IMR-90 (cell line): ENCODE data around the gene ELL2. TPM values are rescaled to one million over a fixed set of nuclear protein-coding genes. Genes with fewer than 3 reads are reported as not detected.

ENCODE experiments used
- ATAC-seq: fragments of 200-7000 bp; cut with Tn5 transposase; 2 replicates; pipeline ENCODE4 v1.9.1; 2020; ENCODE audit warnings: low read depth, mild to moderate bottlenecking, moderate library complexity
- BruUV-seq: library from RNA; stranded (reverse); fragments of 400-500 nt; replicated peaks from 2 replicates; lab custom pipeline; 2021; lab: Mats Ljungman, UMichigan
- CTCF ChIA-PET: fragments of 300-600 bp; formaldehyde crosslinking; extraction: SDS; loops from one replicate; lab custom pipeline; 2021; ENCODE audit warnings: antibody characterized with exemption; lab: Yijun Ruan, JAX
- POLR2A ChIA-PET: fragments of 300-600 bp; sonication (Branson Sonifier 250); formaldehyde crosslinking; loops from one replicate; lab custom pipeline; 2022; ENCODE audit warnings: antibody characterized with exemption; ENCODE audit not compliant: unreplicated experiment; lab: Charles Lee
- DNase-seq: peaks from one replicate; pipeline ENCODE4 v3.0.0; 2013
- H2AFZ ChIP-seq: replicated peaks from 2 replicates; pipeline ENCODE3; 2013; ENCODE audit warnings: low read length, mild to moderate bottlenecking; ENCODE audit not compliant: poor library complexity
- H2AK5ac ChIP-seq: 2 replicates; pipeline ENCODE4 v1.6.1; 2013; ENCODE audit warnings: low read depth, low read length, inconsistent platforms
- H2AK9ac ChIP-seq: replicated peaks from 2 replicates; pipeline ENCODE3; 2013; ENCODE audit warnings: mild to moderate bottlenecking, low read depth, low read length, moderate library complexity; ENCODE audit not compliant: poor library complexity
- H2BK120ac ChIP-seq: 2 replicates; pipeline ENCODE4 v1.6.1; 2013; ENCODE audit warnings: low read depth, low read length, inconsistent platforms
- H2BK15ac ChIP-seq: 3 replicates; pipeline ENCODE4 v1.6.1; 2013; ENCODE audit warnings: low read depth, low read length, inconsistent platforms
- H2BK20ac ChIP-seq: 2 replicates; pipeline ENCODE4 v1.6.1; 2013; ENCODE audit warnings: low read depth, mild to moderate bottlenecking, inconsistent platforms, low read length, moderate library complexity
- H2BK5ac ChIP-seq: 2 replicates; pipeline ENCODE4 v1.6.1; 2013; ENCODE audit warnings: mild to moderate bottlenecking, low read depth, low read length, inconsistent platforms; ENCODE audit not compliant: poor library complexity, severe bottlenecking
- H3K14ac ChIP-seq: replicated peaks from 2 replicates; pipeline ENCODE4 v1.6.1; 2013; ENCODE audit warnings: low read depth, low read length, inconsistent platforms
- H3K18ac ChIP-seq: 2 replicates; pipeline ENCODE4 v1.6.1; 2013; ENCODE audit warnings: low read depth, low read length, control low read depth
- H3K23ac ChIP-seq: 2 replicates; pipeline ENCODE4 v1.6.1; 2013; ENCODE audit warnings: low read depth, low read length, inconsistent platforms
- H3K27ac ChIP-seq: 2 replicates; pipeline ENCODE4 v1.5.1; 2013; ENCODE audit warnings: mild to moderate bottlenecking, control low read depth, low read length; ENCODE audit not compliant: insufficient read depth
- H3K27me3 ChIP-seq: 2 replicates; pipeline ENCODE4 v1.6.1; 2013; ENCODE audit warnings: low read length; ENCODE audit not compliant: control insufficient read depth, insufficient read depth
- H3K36me3 ChIP-seq: 2 replicates; pipeline ENCODE4 v1.6.1; 2013; ENCODE audit warnings: low read length, mixed read lengths; ENCODE audit not compliant: control insufficient read depth, insufficient read depth
- H3K4ac ChIP-seq: 2 replicates; pipeline ENCODE4 v1.6.1; 2013; ENCODE audit warnings: low read depth, low read length, inconsistent platforms
- H3K4me1 ChIP-seq: 2 replicates; pipeline ENCODE4 v1.6.1; 2013; ENCODE audit warnings: low read length, mixed read lengths; ENCODE audit not compliant: control insufficient read depth, insufficient read depth
- H3K4me2 ChIP-seq: 2 replicates; pipeline ENCODE4 v1.6.1; 2013; ENCODE audit warnings: low read depth, mild to moderate bottlenecking, control low read depth, low read length, moderate library complexity
- H3K4me3 ChIP-seq: 2 replicates; pipeline ENCODE4 v1.5.1; 2013; ENCODE audit warnings: low read depth, mild to moderate bottlenecking, control low read depth, low read length, moderate library complexity; ENCODE audit not compliant: insufficient read depth
- H3K56ac ChIP-seq: 2 replicates; pipeline ENCODE4 v1.6.1; 2013; ENCODE audit warnings: low read length, inconsistent platforms; ENCODE audit not compliant: insufficient read depth; ENCODE audit errors: extremely low read depth
- H3K79me1 ChIP-seq, 2 experiments: 2 replicates each; pipeline ENCODE4 v1.6.1; 2013; ENCODE audit warnings: low read length in 2 of 2, inconsistent platforms in 1 of 2, low read depth in 1 of 2
- H3K9ac ChIP-seq: 2 replicates; pipeline ENCODE4 v1.6.1; 2013; ENCODE audit warnings: low read depth, low read length, control low read depth
- H3K9me1 ChIP-seq: 2 replicates; pipeline ENCODE4 v1.6.1; 2013; ENCODE audit warnings: low read length, inconsistent platforms; ENCODE audit not compliant: insufficient read depth
- H3K9me3 ChIP-seq: 2 replicates; pipeline ENCODE4 v1.6.1; 2013; ENCODE audit warnings: low read length; ENCODE audit not compliant: control insufficient read depth, insufficient read depth
- H4K20me1 ChIP-seq: 2 replicates; pipeline ENCODE4 v1.6.1; 2013; ENCODE audit warnings: low read length, inconsistent platforms; ENCODE audit not compliant: insufficient read depth
- H4K5ac ChIP-seq: 2 replicates; pipeline ENCODE4 v1.6.1; 2013; ENCODE audit warnings: mild to moderate bottlenecking, low read depth, low read length, control low read depth
- H4K8ac ChIP-seq, 2 experiments: 2 replicates each; pipeline ENCODE4 v1.6.1; 2013; ENCODE audit warnings: low read depth in 2 of 2, low read length in 2 of 2, control low read depth in 1 of 2, inconsistent platforms in 1 of 2
- H4K91ac ChIP-seq: 2 replicates; pipeline ENCODE4 v1.6.1; 2013; ENCODE audit warnings: low read depth, low read length, inconsistent platforms; ENCODE audit not compliant: insufficient read depth
- CHD1 ChIP-seq: IDR thresholded peaks from 2 replicates; pipeline ENCODE4 v1.6.1; 2012; ENCODE audit warnings: low read depth, low read length, improper control_type of control experiment
- CTCF ChIP-seq: conservative IDR thresholded peaks from 2 replicates; pipeline ENCODE4 v1.5.1; 2012; ENCODE audit warnings: mild to moderate bottlenecking, low read depth, low read length, improper control_type of control experiment
- ELK1 ChIP-seq: fragments of 150-350 bp; IDR thresholded peaks from 2 replicates; pipeline ENCODE4 v1.6.1; 2016; ENCODE audit warnings: low read depth, mild to moderate bottlenecking, low read length, moderate library complexity, borderline replicate concordance
- WGBS, 2 experiments: methylation state at CpG; one replicate each; pipeline versions ENCODE4 v1.1.5 to v1.1.7; 2013; ENCODE audit warnings: missing lambda C conversion rate in 2 of 2; ENCODE audit not compliant: insufficient read length in 1 of 2; ENCODE audit errors: extremely low coverage in 2 of 2; 5-methylcytosine and 5-hydroxymethylcytosine counted together
- dilution Hi-C: fragments of 300-500 bp; cut with HindIII; formaldehyde crosslinking; loops from one replicate; pipeline ENCODE4 v1.14.3; 2018; ENCODE audit warnings: low sequenced_read_pairs; ENCODE audit not compliant: unreplicated experiment
- in situ Hi-C: fragments of 300-500 bp; cut with MboI; formaldehyde crosslinking; loops from 3 replicates; pipeline ENCODE4 v1.14.3; 2019; ENCODE audit warnings: low sequenced_read_pairs, inconsistent platforms, mixed read lengths
- intact Hi-C: fragments of 100-400 bp; cut with micrococcal nuclease; formaldehyde crosslinking; loops from 2 replicates; pipeline ENCODE4 v1.10.0; 2022
- polyA plus RNA-seq, 3 experiments: library from polyadenylated mRNA; depleted of rRNA; stranded (reverse); fragments of >200 nt; gene quantifications; 2 replicates each; pipeline ENCODE4 v1.2.3, GENCODE V29; 2012; ENCODE audit warnings: low replicate concordance in 1 of 3
- total RNA-seq: library from RNA; depleted of rRNA; stranded (reverse); fragments of >200 nt; gene quantifications from 2 replicates; pipeline ENCODE4 v1.2.3, GENCODE V29; 2012

Gene ELL2
- total and polyA plus RNA-seq, 2 of the 4 experiments (the other 2 are of a cell fraction), result 61.4 to 92.5 TPM

- TF ChIP-seq CTCF, result no peak
- 0 out of 2 replicates have a peak, but pooled peaks have one; percentile 26 for TF ChIP-seq CHD1
- no peak for TF ChIP-seq ELK1
- H3K4me3 ChIP-seq, result peak overlapping the region; percentile 99
- peaks cover 33% of the 10 kb centered on the region for H3K36me3 ChIP-seq
Observed at GRCh38 chr5:95959051-95959887, 2.4 kb downstream of the ELL2 start.

More at GRCh38 chr5:95959051-95959887, 2.4 kb downstream of the ELL2 start:
- Histone ChIP-seq H2AK5ac (peak overlapping the region; percentile 98), H3K4ac (peak overlapping the region; percentile 98), H2BK15ac (peak overlapping the region; percentile 67; the same call in 2 of the 3 replicates), H3K9me1 (no peaks in the 10 kb centered on the region; the same call in 1 of the 2 replicates), H3K18ac (peak overlapping the region; percentile 99), H2AK9ac (peak overlapping the region; percentile 96), H4K5ac (peak overlapping the region; percentile 94), H3K4me2 (peak overlapping the region; percentile 87), H4K8ac (peak overlapping the region; percentile 81), H2BK20ac (peak overlapping the region; percentile 29), H3K9ac (peak overlapping the region; percentile 99), H2AFZ (no peak overlapping the region), H2BK5ac (peak overlapping the region; percentile 98), H3K9me3 (no peaks in the 10 kb centered on the region), H3K79me1 (peaks cover 9 to 39% of the 10 kb centered on the region in 2 experiments; a peak in 3 of 4 replicates), H4K91ac (peak overlapping the region; percentile 98), H2BK120ac (peak overlapping the region; percentile 91), H3K14ac (peak overlapping the region; percentile 100), H3K56ac (peak overlapping the region; percentile 97), H3K23ac (peak overlapping the region; percentile 100), H4K20me1 (peaks cover 71% of the 10 kb centered on the region), H3K4me1 (peaks cover 3% of the 10 kb centered on the region; the same call in 1 of the 2 replicates), H3K27me3 (no peaks in the 10 kb centered on the region), H3K27ac (peak overlapping the region; percentile 99)
- ATAC-seq, result no peak
- intact Hi-C loops (loop anchor here (2.0 to 10.0 kb wide), 3 partner anchors 158 to 706 kb away; partner anchors contain the start of gene CAST), in situ Hi-C loops (loop anchor here (5.0 kb wide), 1 partner anchor 368 kb away; no protein-coding TSS in a partner anchor), dilution Hi-C loops (no loop called here)
- peak; percentile 33 for DNase-seq
- BruUV-seq, result TSS peak; percentile 64
- ChIA-PET CTCF (interaction anchor here (0.7 to 1.3 kb wide), 3 partner anchors 9 to 295 kb away, joined by 3 read pairs; no protein-coding TSS in a partner anchor), POLR2A (interaction anchor here (0.6 to 2.2 kb wide), 7 partner anchors 10 to 338 kb away, joined by 3 to 13 read pairs (median 3); no protein-coding TSS in a partner anchor)
- WGBS, 2 experiments, result 71% methylated on average over 9 of the region's 9 CpGs; no CpG with 5 or more reads in 1 of the 2 experiments
